CD4-positive, alpha-beta memory T cell (primary cell): Measurements from ENCODE around the gene GVQW3. TPM values are rescaled to one million over a fixed set of nuclear protein-coding genes. Genes with fewer than 3 reads are reported as not detected.

Experiments
- CTCF ChIA-PET: fragments of 350-600 bp; sonication (Branson Sonifier 250); formaldehyde crosslinking; loops from one replicate; lab custom pipeline; 2021; ENCODE audit warnings: inconsistent platforms; ENCODE audit not compliant: partially characterized antibody; lab: Charles Lee
- POLR2A ChIA-PET: fragments of 350-600 bp; sonication (Branson Sonifier 250); formaldehyde crosslinking; loops from one replicate; lab custom pipeline; 2021; ENCODE audit not compliant: partially characterized antibody; lab: Charles Lee
- DNase-seq, 5 donors: peaks; one replicate each; pipeline versions ENCODE4 v3.0.0 to v3.0.0-alpha.2; 2020 to 2022; ENCODE audit warnings: mixed read lengths in 1 of 5
- H3K27ac ChIP-seq: one replicate; pipeline ENCODE4 v1.7.0; 2013; ENCODE audit warnings: low read depth, low read length
- H3K27me3 ChIP-seq: 2 replicates; pipeline ENCODE4 v1.7.0; 2013; ENCODE audit warnings: mild to moderate bottlenecking, low read length, moderate library complexity; ENCODE audit not compliant: insufficient read depth
- H3K36me3 ChIP-seq: 2 replicates; pipeline ENCODE4 v1.7.0; 2013; ENCODE audit warnings: mild to moderate bottlenecking, low read length, moderate library complexity; ENCODE audit not compliant: insufficient read depth
- H3K4me1 ChIP-seq: 2 replicates; pipeline ENCODE4 v1.7.0; 2013; ENCODE audit warnings: mild to moderate bottlenecking, low read length, moderate library complexity; ENCODE audit not compliant: insufficient read depth
- H3K4me3 ChIP-seq, 2 donors: one replicate each; pipeline ENCODE4 v1.7.0; 2013; ENCODE audit warnings: low read length in 2 of 2, mild to moderate bottlenecking in 1 of 2
- H3K9me3 ChIP-seq, 2 donors: one replicate each; pipeline ENCODE4 v1.7.0; 2013; ENCODE audit warnings: low read length in 2 of 2, control low read depth in 1 of 2; ENCODE audit not compliant: control insufficient read depth in 1 of 2
- H3K27ac Mint-ChIP-seq, 7 donors: one replicate each; pipeline ENCODE4 v1.8.0; 2020 to 2021; ENCODE audit warnings: mixed read lengths in 7 of 7, mild to moderate bottlenecking in 6 of 7, inconsistent platforms in 3 of 7, moderate library complexity in 3 of 7
- H3K27me3 Mint-ChIP-seq, 2 donors: one replicate each; pipeline ENCODE4 v1.8.0; 2020 to 2021; ENCODE audit warnings: mixed read lengths in 2 of 2
- H3K36me3 Mint-ChIP-seq, 2 donors: one replicate each; pipeline ENCODE4 v1.8.0; 2020 to 2021; ENCODE audit warnings: mixed read lengths in 2 of 2, inconsistent platforms in 1 of 2, mild to moderate bottlenecking in 1 of 2
- H3K4me1 Mint-ChIP-seq, 4 donors: one replicate each; pipeline ENCODE4 v1.8.0; 2020 to 2021; ENCODE audit warnings: mixed read lengths in 4 of 4, mild to moderate bottlenecking in 1 of 4
- H3K4me3 Mint-ChIP-seq, 8 donors: one replicate each; pipeline ENCODE4 v1.8.0; 2020 to 2021; ENCODE audit warnings: mixed read lengths in 8 of 8, mild to moderate bottlenecking in 7 of 8, moderate library complexity in 6 of 8, inconsistent platforms in 3 of 8
- H3K9me3 Mint-ChIP-seq, 8 donors: one replicate each; pipeline ENCODE4 v1.8.0; 2020 to 2021; ENCODE audit warnings: mixed read lengths in 8 of 8, mild to moderate bottlenecking in 5 of 8, inconsistent platforms in 3 of 8, moderate library complexity in 1 of 8
- intact Hi-C: fragments of 100-400 bp; cut with micrococcal nuclease; formaldehyde crosslinking; loops from one replicate; pipeline ENCODE4 v1.15.1; 2023
- polyA plus RNA-seq, 2 donors: library from polyadenylated mRNA; unstranded; fragments of 300-500 nt; fragmentation: Illumina TruSeq; gene quantifications; one replicate each; pipeline ENCODE4 v1.2.3, GENCODE V29; 2021
- total RNA-seq, 2 experiments: library from RNA; stranded (reverse); gene quantifications; one replicate each; pipeline ENCODE4 v1.2.3, GENCODE V29; 2021

Gene GVQW3
- total and polyA plus RNA-seq, 4 experiments from 2014 or later: 1.7 to 10.1 (median 5.7) TPM

DNA sequence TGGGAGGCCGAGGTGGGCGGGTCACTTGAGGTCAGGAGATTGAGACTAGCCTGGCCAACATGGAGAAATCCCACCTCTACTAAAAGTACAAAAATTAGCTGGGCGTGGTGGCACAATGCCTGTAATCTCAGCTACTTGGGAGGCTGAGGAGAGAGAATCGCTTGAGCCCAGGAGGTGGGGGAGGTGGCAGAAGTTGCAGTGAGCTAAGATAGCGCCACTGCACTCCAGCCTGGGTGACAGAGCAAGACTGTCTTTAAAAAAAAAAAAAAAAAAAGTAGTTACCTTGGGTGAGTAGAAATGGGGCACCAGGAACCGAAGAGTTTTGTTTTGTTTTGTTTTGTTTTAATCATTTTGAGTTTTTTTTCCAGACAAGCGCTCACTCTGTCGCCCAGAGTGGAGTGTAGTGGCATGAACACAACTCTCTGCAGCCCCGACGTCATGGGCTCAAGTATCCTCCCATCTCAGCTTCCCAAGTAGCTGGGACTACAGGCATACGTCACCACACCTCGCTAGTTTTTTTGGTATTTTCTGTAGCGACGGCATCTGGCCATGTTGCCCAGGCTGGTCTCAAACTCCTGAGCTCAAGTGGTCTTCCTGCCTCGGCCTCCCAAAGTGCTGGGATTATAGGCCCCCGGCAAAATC, 16.0 kb upstream of the GVQW3 start:
- H3K27me3 Mint-ChIP-seq: no peaks in the 10 kb centered on the region

DNA sequence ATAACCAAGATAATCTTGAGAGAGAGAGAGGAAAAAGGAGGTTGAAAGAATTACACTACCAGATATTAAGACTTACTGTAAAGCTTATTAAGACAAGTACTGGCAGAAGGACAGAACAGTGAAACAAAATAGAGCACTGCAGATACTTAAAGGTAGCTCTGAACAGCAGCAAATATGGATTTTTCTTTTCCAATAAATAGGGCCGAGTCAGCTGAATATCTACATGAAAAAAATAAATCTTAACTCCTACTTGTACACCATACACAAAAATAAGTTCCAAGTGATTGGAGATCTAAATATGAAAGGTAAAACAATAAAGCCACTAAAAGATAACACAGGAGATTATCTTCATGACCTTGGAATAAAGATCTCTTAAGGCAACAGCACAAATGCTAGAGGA, 12.6 kb upstream of the GVQW3 start:
- no peak overlapping the region for H3K4me3 ChIP-seq
- intact Hi-C loops: no loop called here
- no peak overlapping the region for H3K27ac ChIP-seq
- no peak for DNase-seq
- POLR2A ChIA-PET: no interaction called here
- Mint-ChIP-seq H3K4me1 (peaks cover 37 to 64% (median 46%) of the 10 kb centered on the region in 4 donors), H3K4me3 (no peak overlapping the region), H3K9me3 (no peaks in the 10 kb centered on the region), H3K27me3 (no peaks in the 10 kb centered on the region), H3K27ac (peak overlapping the region in 1 of 7 donors; percentile 84), H3K36me3 (peaks cover 11 to 17% of the 10 kb centered on the region in 2 donors)
- peaks cover 15% of the 10 kb centered on the region for H3K4me1 ChIP-seq
- no peaks in the 10 kb centered on the region for H3K9me3 ChIP-seq
- CTCF ChIA-PET: no interaction called here
- no peaks in the 10 kb centered on the region for H3K36me3 ChIP-seq
- no peaks in the 10 kb centered on the region for H3K27me3 ChIP-seq

More for the DNA sequence above, 16.0 kb upstream of the GVQW3 start:
- ChIA-PET POLR2A (no interaction called here), CTCF (no interaction called here)
- DNase-seq: no peak
- Histone ChIP-seq H3K36me3 (peaks cover 2% of the 10 kb centered on the region), H3K9me3 (no peaks in the 10 kb centered on the region), H3K4me3 (no peak overlapping the region), H3K27ac (no peak overlapping the region), H3K4me1 (no peaks in the 10 kb centered on the region), H3K27me3 (no peaks in the 10 kb centered on the region)
- Mint-ChIP-seq H3K27ac (peak overlapping the region in 2 of 7 donors; percentile 29 to 62), H3K4me3 (no peak overlapping the region), H3K36me3 (peaks cover 30 to 39% of the 10 kb centered on the region in 2 donors), H3K4me1 (peaks cover 26 to 50% (median 35%) of the 10 kb centered on the region in 4 donors), H3K9me3 (no peaks in the 10 kb centered on the region)
- intact Hi-C loops: no loop called here

DNA sequence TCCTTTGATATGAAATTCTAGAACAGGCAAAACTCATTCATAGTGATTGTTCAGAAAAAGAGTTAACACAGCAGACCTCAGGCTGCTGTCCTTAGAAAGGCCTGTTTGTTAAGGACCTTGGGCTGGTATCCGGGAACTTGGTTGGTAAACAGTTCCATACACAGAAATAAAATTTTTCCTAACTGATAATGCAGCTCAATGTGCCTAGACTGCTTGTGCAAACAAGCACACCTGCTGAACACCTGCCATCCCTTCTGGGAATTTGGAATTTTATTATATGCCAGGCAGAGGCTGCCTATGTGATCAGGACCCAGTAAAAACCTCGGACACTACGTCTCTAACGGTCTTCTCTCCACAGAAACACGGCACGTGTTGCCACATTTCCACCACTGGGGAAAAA, 11.7 kb upstream of the GVQW3 start:
- Histone ChIP-seq H3K4me1 (peaks cover 21% of the 10 kb centered on the region), H3K4me3 (no peak overlapping the region), H3K27ac (no peak overlapping the region), H3K36me3 (no peaks in the 10 kb centered on the region), H3K9me3 (no peaks in the 10 kb centered on the region), H3K27me3 (no peaks in the 10 kb centered on the region)
- POLR2A ChIA-PET: no interaction called here
- peaks cover 39 to 70% (median 52%) of the 10 kb centered on the region in 4 donors for H3K4me1 Mint-ChIP-seq
- H3K27me3 Mint-ChIP-seq: no peaks in the 10 kb centered on the region
- DNase-seq: no peak
- H3K36me3 Mint-ChIP-seq: peaks cover 9 to 12% of the 10 kb centered on the region in 2 donors
- H3K27ac Mint-ChIP-seq: no peak overlapping the region
- intact Hi-C loops: no loop called here
- no peak overlapping the region for H3K4me3 Mint-ChIP-seq
- CTCF ChIA-PET: no interaction called here
- H3K9me3 Mint-ChIP-seq: no peaks in the 10 kb centered on the region

DNA sequence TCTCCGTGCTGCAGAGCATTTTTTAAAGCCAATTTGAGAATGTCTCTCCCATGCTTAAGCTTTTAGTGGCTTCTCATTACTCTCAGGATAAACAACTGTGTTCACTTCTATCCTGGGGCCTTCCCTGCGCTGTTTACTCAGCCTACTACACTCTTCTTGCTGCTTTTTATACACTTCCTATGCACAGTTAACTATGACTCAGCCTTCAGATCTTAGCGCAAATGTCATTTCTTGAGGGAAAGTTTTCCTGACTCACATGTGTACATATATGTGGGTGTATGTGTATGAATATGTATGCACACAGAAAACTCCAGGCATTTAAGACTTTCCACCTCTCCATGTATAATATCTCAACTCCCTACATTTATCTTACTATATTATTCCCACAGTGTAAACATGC, 10.0 kb upstream of the GVQW3 start:
- ChIA-PET CTCF (no interaction called here), POLR2A (no interaction called here)
- Histone ChIP-seq H3K4me1 (peaks cover 33% of the 10 kb centered on the region), H3K4me3 (no peak overlapping the region), H3K9me3 (no peaks in the 10 kb centered on the region), H3K27me3 (no peaks in the 10 kb centered on the region), H3K36me3 (no peaks in the 10 kb centered on the region), H3K27ac (no peak overlapping the region)
- Mint-ChIP-seq H3K27me3 (no peaks in the 10 kb centered on the region), H3K36me3 (peaks cover 0 to under 1% of the 10 kb centered on the region in 2 donors), H3K4me3 (peak overlapping the region in 1 of 8 donors; percentile 31), H3K9me3 (no peaks in the 10 kb centered on the region), H3K27ac (peak overlapping the region in 4 of 7 donors; percentile 15 to 63 (median 51)), H3K4me1 (peaks cover 40 to 74% (median 54%) of the 10 kb centered on the region in 4 donors)
- DNase-seq: no peak
- intact Hi-C loops: no loop called here

DNA sequence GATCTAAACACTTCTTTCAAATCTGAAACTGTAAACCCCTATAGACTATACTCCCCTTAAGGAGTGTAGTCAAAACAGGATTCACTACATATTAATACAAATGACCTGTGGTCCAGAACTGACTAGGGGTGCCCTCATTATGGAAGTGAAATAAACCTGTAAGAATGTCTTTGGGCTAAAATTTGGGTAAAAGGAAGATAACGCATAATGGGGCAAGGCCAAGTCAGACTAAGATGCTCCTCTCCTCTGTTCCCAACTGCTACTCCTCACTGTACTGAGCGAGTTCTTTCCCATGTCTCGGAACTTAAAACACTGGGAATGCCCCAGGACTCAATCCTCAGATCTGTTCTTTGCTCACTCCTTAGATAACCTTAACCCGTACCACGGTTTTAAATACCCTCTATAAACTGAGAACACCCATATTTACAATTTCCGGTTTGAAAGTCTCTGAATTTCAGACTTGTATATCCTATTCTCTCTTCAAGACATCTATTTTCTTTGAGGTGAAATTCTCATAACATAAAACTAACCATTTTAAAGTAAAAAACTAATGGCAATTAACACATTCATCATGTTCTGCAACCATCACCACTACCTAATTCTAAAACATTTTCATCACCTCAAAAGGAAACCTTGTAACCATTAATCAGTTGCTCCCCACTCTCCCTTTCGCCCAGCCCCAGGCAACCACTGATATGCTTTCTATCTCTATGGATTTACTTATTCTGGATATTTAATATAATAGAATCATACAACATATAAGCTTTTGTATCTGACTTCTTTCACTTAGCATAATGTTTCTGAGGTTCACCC, 4.2 kb upstream of the GVQW3 start:
- no peaks in the 10 kb centered on the region for H3K27me3 Mint-ChIP-seq
- peaks cover 0 to 11% of the 10 kb centered on the region in 2 donors for H3K36me3 Mint-ChIP-seq
- no peak overlapping the region for H3K27ac ChIP-seq
- H3K27ac Mint-ChIP-seq: peak overlapping the region in 6 of 7 donors; percentile 34 to 76 (median 52)
- H3K9me3 ChIP-seq: no peaks in the 10 kb centered on the region
- H3K4me1 ChIP-seq: peaks cover 63% of the 10 kb centered on the region
- peaks cover 47 to 74% (median 62%) of the 10 kb centered on the region in 4 donors for H3K4me1 Mint-ChIP-seq
- no peaks in the 10 kb centered on the region for H3K27me3 ChIP-seq
- no peak for DNase-seq
- peak overlapping the region in 5 of 8 donors; percentile 21 to 72 (median 61) for H3K4me3 Mint-ChIP-seq
- H3K9me3 Mint-ChIP-seq: no peaks in the 10 kb centered on the region
- ChIA-PET POLR2A (no interaction called here), CTCF (no interaction called here)
- no peaks in the 10 kb centered on the region for H3K36me3 ChIP-seq
- intact Hi-C loops: no loop called here
- no peak overlapping the region for H3K4me3 ChIP-seq

DNA sequence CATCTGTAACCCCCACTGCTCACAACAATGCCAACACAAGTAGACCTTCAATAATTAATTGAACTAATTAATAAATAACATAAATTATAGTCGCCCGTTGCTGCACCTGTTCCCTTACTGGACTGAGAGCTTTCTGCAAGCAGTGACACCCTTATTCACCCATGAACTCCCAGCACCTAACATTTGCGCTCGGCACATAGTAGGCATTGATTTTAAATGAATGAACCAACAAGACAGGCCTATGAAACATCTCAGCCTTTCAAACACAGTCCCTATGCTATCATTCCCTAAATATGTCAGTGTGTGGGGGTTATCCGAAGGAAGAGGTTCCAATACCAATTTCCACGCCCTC, 1.3 kb upstream of the GVQW3 start:
- Mint-ChIP-seq H3K36me3 (peaks cover 3 to 11% of the 10 kb centered on the region in 2 donors), H3K9me3 (no peaks in the 10 kb centered on the region), H3K27ac (peak overlapping the region; percentile 88 to 96 (median 95)), H3K27me3 (no peaks in the 10 kb centered on the region), H3K4me1 (peaks cover 47 to 76% (median 59%) of the 10 kb centered on the region in 4 donors), H3K4me3 (peak overlapping the region; percentile 89 to 99 (median 98))
- DNase-seq: no peak
- Histone ChIP-seq H3K27me3 (no peaks in the 10 kb centered on the region), H3K4me1 (peaks cover 64% of the 10 kb centered on the region), H3K36me3 (no peaks in the 10 kb centered on the region), H3K27ac (peak overlapping the region; percentile 68), H3K9me3 (no peaks in the 10 kb centered on the region), H3K4me3 (peak overlapping the region; percentile 54 to 65)
- POLR2A ChIA-PET: interaction anchor here (0.9 kb wide), 1 partner anchor 65 kb away, joined by 4 read pairs; the partner anchor contains the start of gene EMSY
- intact Hi-C loops: loop anchor here (2.0 kb wide), 2 partner anchors 145 to 173 kb away; partner anchors contain the start of gene WNT11
- CTCF ChIA-PET: interaction anchor here (1.5 kb wide), 1 partner anchor 172 kb away, joined by 3 read pairs; no protein-coding TSS in a partner anchor
